Naive thymus-derived CD4-positive, alpha-beta T cell (primary cell): ENCODE measurements around the gene PXDN. TPM values are rescaled to one million over a fixed set of nuclear protein-coding genes. Genes with fewer than 3 reads are reported as not detected.

ENCODE experiments used
- ATAC-seq: fragments of 150-1000 bp; cut with Tn5 transposase; 2 replicates; pipeline ENCODE4 v1.10.0; 2021; ENCODE audit warnings: mild to moderate bottlenecking, moderate library complexity
- CTCF ChIA-PET: fragments of 350-600 bp; sonication (Branson Sonifier 250); formaldehyde crosslinking; loops from one replicate; lab custom pipeline; 2021; ENCODE audit warnings: antibody characterized with exemption; lab: Charles Lee
- POLR2A ChIA-PET: fragments of 350-600 bp; sonication (Branson Sonifier 250); formaldehyde crosslinking; loops from one replicate; lab custom pipeline; 2021; ENCODE audit warnings: antibody characterized with exemption, inconsistent platforms; lab: Charles Lee
- DNase-seq, 9 donors: peaks; one replicate each; pipeline versions ENCODE4 v3.0.0 to v3.0.0-alpha.2; 2020 to 2022; ENCODE audit warnings: mixed read lengths in 1 of 9
- H3K27ac ChIP-seq: one replicate; pipeline ENCODE4 v1.7.0; 2013; ENCODE audit warnings: mild to moderate bottlenecking, low read depth, low read length, moderate library complexity
- H3K27me3 ChIP-seq, 2 donors: one replicate each; pipeline ENCODE4 v1.7.0; 2013; ENCODE audit warnings: low read length in 2 of 2, mild to moderate bottlenecking in 2 of 2, moderate library complexity in 2 of 2; ENCODE audit not compliant: control insufficient read depth in 2 of 2, insufficient read depth in 2 of 2
- H3K36me3 ChIP-seq, 3 experiments: 1 replicate in 2 of 3; 2 replicates in 1 of 3; pipeline ENCODE4 v1.7.0; 2013; ENCODE audit warnings: low read length in 3 of 3, mild to moderate bottlenecking in 3 of 3, moderate library complexity in 1 of 3; ENCODE audit not compliant: insufficient read depth in 3 of 3, control insufficient read depth in 2 of 3
- H3K4me1 ChIP-seq, 2 donors: one replicate each; pipeline ENCODE4 v1.7.0; 2013; ENCODE audit warnings: low read length in 2 of 2, mild to moderate bottlenecking in 2 of 2, moderate library complexity in 1 of 2; ENCODE audit not compliant: control insufficient read depth in 2 of 2, insufficient read depth in 2 of 2
- H3K4me3 ChIP-seq: 2 replicates; pipeline ENCODE4 v1.7.0; 2013; ENCODE audit warnings: mild to moderate bottlenecking, low read length
- H3K9me3 ChIP-seq, 3 experiments: 1 replicate in 2 of 3; 2 replicates in 1 of 3; pipeline ENCODE4 v1.7.0; 2013; ENCODE audit warnings: low read length in 3 of 3; ENCODE audit not compliant: control insufficient read depth in 2 of 3
- H3K27ac Mint-ChIP-seq, 9 donors: one replicate each; pipeline ENCODE4 v1.8.0; 2020 to 2022; ENCODE audit warnings: mixed read lengths in 9 of 9, mild to moderate bottlenecking in 8 of 9, moderate library complexity in 5 of 9, inconsistent platforms in 2 of 9
- H3K27me3 Mint-ChIP-seq, 5 donors: one replicate each; pipeline ENCODE4 v1.8.0; 2021 to 2022; ENCODE audit warnings: mixed read lengths in 5 of 5, mild to moderate bottlenecking in 1 of 5
- H3K36me3 Mint-ChIP-seq, 5 donors: one replicate each; pipeline ENCODE4 v1.8.0; 2020 to 2022; ENCODE audit warnings: mixed read lengths in 5 of 5, mild to moderate bottlenecking in 3 of 5, inconsistent platforms in 1 of 5
- H3K4me1 Mint-ChIP-seq, 7 donors: one replicate each; pipeline ENCODE4 v1.8.0; 2020 to 2022; ENCODE audit warnings: mixed read lengths in 7 of 7, mild to moderate bottlenecking in 3 of 7, inconsistent platforms in 1 of 7
- H3K4me3 Mint-ChIP-seq, 10 donors: one replicate each; pipeline ENCODE4 v1.8.0; 2020 to 2022; ENCODE audit warnings: mild to moderate bottlenecking in 10 of 10, mixed read lengths in 10 of 10, moderate library complexity in 6 of 10, inconsistent platforms in 2 of 10
- H3K9me3 Mint-ChIP-seq, 11 donors: one replicate each; pipeline ENCODE4 v1.8.0; 2020 to 2022; ENCODE audit warnings: mixed read lengths in 11 of 11, mild to moderate bottlenecking in 4 of 11, inconsistent platforms in 1 of 11, moderate library complexity in 1 of 11
- intact Hi-C, 2 donors: fragments of 100-400 bp; cut with micrococcal nuclease; formaldehyde crosslinking; loops; one replicate each; pipeline ENCODE4 v1.15.1; 2023
- polyA plus RNA-seq, 2 donors: library from polyadenylated mRNA; unstranded; fragments of 300-500 nt; fragmentation: Illumina TruSeq; gene quantifications; one replicate each; pipeline ENCODE4 v1.2.3, GENCODE V29; 2021
- total RNA-seq, 6 experiments: library from RNA in 5 of 6; stranded (reverse) in 5 of 6; gene quantifications; 1 replicate in 5 of 6; 2 replicates in 1 of 6; pipeline ENCODE4 v1.2.3 and lab custom pipeline; 2021 to 2026

The PXDN gene
- total and polyA plus RNA-seq, 7 experiments from 2014 or later, result 0.47 to 3.1 (median 1.00) TPM; not detected in 3

GRCh38 chr2:1600191-1601066, 143.9 kb downstream of the PXDN start:
- no peak overlapping the region for H3K4me3 ChIP-seq
- H3K36me3 ChIP-seq, result no peaks in the 10 kb centered on the region
- Mint-ChIP-seq H3K27me3 (no peaks in the 10 kb centered on the region), H3K27ac (no peak overlapping the region), H3K4me3 (no peak overlapping the region), H3K36me3 (no peaks in the 10 kb centered on the region), H3K4me1 (no peaks in the 10 kb centered on the region), H3K9me3 (no peaks in the 10 kb centered on the region)
- ATAC-seq, result no peak
- no peaks in the 10 kb centered on the region for H3K4me1 ChIP-seq
- H3K27ac ChIP-seq, result no peak overlapping the region
- no peaks in the 10 kb centered on the region for H3K27me3 ChIP-seq
- no peak for DNase-seq
- POLR2A ChIA-PET, result no interaction called here
- intact Hi-C loops, result no loop called here
- CTCF ChIA-PET, result no interaction called here
- no peaks in the 10 kb centered on the region for H3K9me3 ChIP-seq

GRCh38 chr2:1599301-1600085, 144.8 kb downstream of the PXDN start:
- no peaks in the 10 kb centered on the region for H3K27me3 Mint-ChIP-seq
- no peaks in the 10 kb centered on the region for H3K36me3 ChIP-seq
- no peaks in the 10 kb centered on the region for H3K4me1 Mint-ChIP-seq
- H3K27ac ChIP-seq, result no peak overlapping the region
- ATAC-seq (no peak), DNase-seq (peak in 1 of 9 donors; percentile 17)
- intact Hi-C loops, result no loop called here
- H3K36me3 Mint-ChIP-seq, result no peaks in the 10 kb centered on the region
- no peaks in the 10 kb centered on the region for H3K27me3 ChIP-seq
- no peak overlapping the region for H3K4me3 ChIP-seq
- H3K9me3 Mint-ChIP-seq, result no peaks in the 10 kb centered on the region
- ChIA-PET POLR2A (no interaction called here), CTCF (no interaction called here)
- H3K4me3 Mint-ChIP-seq, result no peak overlapping the region
- H3K4me1 ChIP-seq, result no peaks in the 10 kb centered on the region
- no peak overlapping the region for H3K27ac Mint-ChIP-seq
- H3K9me3 ChIP-seq, result no peaks in the 10 kb centered on the region

- no peaks in the 10 kb centered on the region for H3K9me3 ChIP-seq
These were observed 145.5 kb downstream of the PXDN start for GRCh38 chr2:1598800-1599199.

GRCh38 chr2:1598041-1598710, 146.1 kb downstream of the PXDN start:
- Mint-ChIP-seq H3K27me3 (no peaks in the 10 kb centered on the region), H3K36me3 (no peaks in the 10 kb centered on the region), H3K4me3 (no peak overlapping the region), H3K27ac (no peak overlapping the region), H3K4me1 (no peaks in the 10 kb centered on the region), H3K9me3 (no peaks in the 10 kb centered on the region)
- Histone ChIP-seq H3K36me3 (no peaks in the 10 kb centered on the region), H3K4me1 (no peaks in the 10 kb centered on the region), H3K4me3 (no peak overlapping the region), H3K27me3 (no peaks in the 10 kb centered on the region), H3K9me3 (no peaks in the 10 kb centered on the region), H3K27ac (no peak overlapping the region)
- ChIA-PET CTCF (no interaction called here), POLR2A (no interaction called here)
- DNase-seq (peak in 1 of 9 donors; percentile 9), ATAC-seq (no peak)
- intact Hi-C loops, result no loop called here

More at GRCh38 chr2:1598800-1599199, 145.5 kb downstream of the PXDN start:
- Mint-ChIP-seq H3K4me3 (no peak overlapping the region), H3K9me3 (no peaks in the 10 kb centered on the region), H3K27me3 (no peaks in the 10 kb centered on the region), H3K36me3 (no peaks in the 10 kb centered on the region), H3K27ac (no peak overlapping the region), H3K4me1 (no peaks in the 10 kb centered on the region)
- no peaks in the 10 kb centered on the region for H3K36me3 ChIP-seq
- POLR2A ChIA-PET, result no interaction called here
- no peak overlapping the region for H3K4me3 ChIP-seq
- no peak for ATAC-seq
- CTCF ChIA-PET, result no interaction called here
- H3K4me1 ChIP-seq, result no peaks in the 10 kb centered on the region
- no peaks in the 10 kb centered on the region for H3K27me3 ChIP-seq
- no peak for DNase-seq
- H3K27ac ChIP-seq, result no peak overlapping the region
- intact Hi-C loops, result no loop called here

- Mint-ChIP-seq H3K27me3 (peaks cover 0 to 12% (median 11%) of the 10 kb centered on the region in 5 donors), H3K9me3 (peaks cover 0 to 2% (median 0%) of the 10 kb centered on the region in 11 donors), H3K27ac (no peak overlapping the region), H3K4me3 (no peak overlapping the region), H3K4me1 (no peaks in the 10 kb centered on the region), H3K36me3 (peaks cover 0 to 7% (median 0%) of the 10 kb centered on the region in 5 donors)
- Histone ChIP-seq H3K27me3 (no peaks in the 10 kb centered on the region), H3K36me3 (no peaks in the 10 kb centered on the region), H3K27ac (no peak overlapping the region), H3K4me1 (no peaks in the 10 kb centered on the region), H3K4me3 (no peak overlapping the region), H3K9me3 (no peaks in the 10 kb centered on the region)
- no peak for DNase-seq
- intact Hi-C loops, result no loop called here
- ChIA-PET CTCF (interaction anchor here (0.6 kb wide), 1 partner anchor 50 kb away, joined by 3 read pairs; no protein-coding TSS in a partner anchor), POLR2A (no interaction called here)
- ATAC-seq, result no peak
These were observed 149.0 kb downstream of the PXDN start for GRCh38 chr2:1595274-1595673.

GRCh38 chr2:1594373-1595171, 149.7 kb downstream of the PXDN start:
- Histone ChIP-seq H3K27me3 (no peaks in the 10 kb centered on the region), H3K4me1 (no peaks in the 10 kb centered on the region), H3K36me3 (no peaks in the 10 kb centered on the region), H3K9me3 (no peaks in the 10 kb centered on the region), H3K27ac (no peak overlapping the region), H3K4me3 (no peak overlapping the region)
- Mint-ChIP-seq H3K4me1 (no peaks in the 10 kb centered on the region), H3K27me3 (peaks cover 0 to 20% (median 18%) of the 10 kb centered on the region in 5 donors), H3K9me3 (peaks cover 0 to 2% (median 0%) of the 10 kb centered on the region in 11 donors), H3K4me3 (no peak overlapping the region), H3K27ac (peak overlapping the region in 1 of 9 donors; percentile 65), H3K36me3 (peaks cover 0 to 7% (median 0%) of the 10 kb centered on the region in 5 donors)
- POLR2A ChIA-PET, result no interaction called here
- DNase-seq (no peak), ATAC-seq (no peak)
- CTCF ChIA-PET, result interaction anchor here (0.6 kb wide), 1 partner anchor 49 kb away, joined by 3 read pairs; no protein-coding TSS in a partner anchor
- intact Hi-C loops, result no loop called here
